Measurements from ENCODE around the gene SLC15A4.

The SLC15A4 gene

GRCh38 chr12:128800606-128801005, 23.2 kb downstream of the SLC15A4 start:
- peaks cover 75% of the 10 kb centered on the region for H3K36me3 ChIP-seq
- DNase-seq = no peak
- H3K4me3 ChIP-seq (ENCODE audit: low read depth, low read length) = no peak overlapping the region
- H3K27me3 ChIP-seq (ENCODE audit: insufficient read depth, low read depth, severe bottlenecking) = no peaks in the 10 kb centered on the region
- H3K27ac ChIP-seq = no peak overlapping the region
- no peak for TF ChIP-seq CTCF (IDR thresholded peaks at IDR 0.05; ENCODE audit: low read depth, low read length)
- H3K9me3 ChIP-seq (ENCODE audit: severe bottlenecking) = no peaks in the 10 kb centered on the region

GRCh38 chr12:128798571-128799341, 25.0 kb downstream of the SLC15A4 start:
- no peak overlapping the region for H3K4me3 ChIP-seq (ENCODE audit: low read depth, low read length)
- H3K36me3 ChIP-seq = peaks cover 75% of the 10 kb centered on the region
- H3K27ac ChIP-seq = no peak overlapping the region
- DNase-seq = no peak
- H3K9me3 ChIP-seq (ENCODE audit: severe bottlenecking) = no peaks in the 10 kb centered on the region
- TF ChIP-seq CTCF (IDR thresholded peaks at IDR 0.05; ENCODE audit: low read depth, low read length) = no peak
- no peaks in the 10 kb centered on the region for H3K27me3 ChIP-seq (ENCODE audit: insufficient read depth, low read depth, severe bottlenecking)

- no peak for DNase-seq
- no peak overlapping the region for H3K27ac ChIP-seq
- H3K27me3 ChIP-seq (ENCODE audit: insufficient read depth, low read depth, severe bottlenecking) = no peaks in the 10 kb centered on the region
- TF ChIP-seq CTCF (IDR thresholded peaks at IDR 0.05; ENCODE audit: low read depth, low read length) = no peak
- H3K9me3 ChIP-seq (ENCODE audit: severe bottlenecking) = no peaks in the 10 kb centered on the region
- H3K36me3 ChIP-seq = peaks cover 77% of the 10 kb centered on the region
- H3K4me3 ChIP-seq (ENCODE audit: low read depth, low read length) = no peak overlapping the region
Observed at GRCh38 chr12:128797119-128798118, 26.3 kb downstream of the SLC15A4 start.

GRCh38 chr12:128796439-128797118, 27.2 kb downstream of the SLC15A4 start:
- TF ChIP-seq CTCF (IDR thresholded peaks at IDR 0.05; ENCODE audit: low read depth, low read length) = no peak
- H3K27me3 ChIP-seq (ENCODE audit: insufficient read depth, low read depth, severe bottlenecking) = no peaks in the 10 kb centered on the region
- H3K9me3 ChIP-seq (ENCODE audit: severe bottlenecking) = no peaks in the 10 kb centered on the region
- no peak for DNase-seq
- H3K27ac ChIP-seq = no peak overlapping the region
- H3K4me3 ChIP-seq (ENCODE audit: low read depth, low read length) = no peak overlapping the region
- peaks cover 86% of the 10 kb centered on the region for H3K36me3 ChIP-seq

- no peak for TF ChIP-seq CTCF (IDR thresholded peaks at IDR 0.05; ENCODE audit: low read depth, low read length)
- DNase-seq = no peak
- Histone ChIP-seq H3K4me3 (ENCODE audit: low read depth, low read length) (no peak overlapping the region), H3K9me3 (ENCODE audit: severe bottlenecking) (no peaks in the 10 kb centered on the region), H3K36me3 (peaks cover 81% of the 10 kb centered on the region), H3K27me3 (ENCODE audit: insufficient read depth, low read depth, severe bottlenecking) (no peaks in the 10 kb centered on the region), H3K27ac (no peak overlapping the region)
Observed at GRCh38 chr12:128795530-128796361, 28.0 kb downstream of the SLC15A4 start.
